Measurements from ENCODE around the gene HDAC4. TPM values are rescaled to one million over a fixed set of nuclear protein-coding genes. Genes with fewer than 3 reads are reported as not detected.

Gene HDAC4
- total and polyA plus RNA-seq, 12 donors: 3.7 to 40.0 (median 25.5) TPM

- H3K36me3 ChIP-seq: peaks cover 0 to 99% (median 42%) of the 10 kb centered on the region in 9 donors
- WGBS, 2 donors: 97 to 98% methylated on average over 29 of the region's 29 CpGs
Measured at GRCh38 chr2:239139566-239139965, 261.3 kb downstream of the HDAC4 start.

GRCh38 chr2:239139101-239139500 lies 261.7 kb downstream of the HDAC4 start:
- Histone ChIP-seq H3K4me1 (peaks cover 0 to 12% (median 4%) of the 10 kb centered on the region in 9 donors), H3K4me3 (no peak overlapping the region), H3K36me3 (peaks cover 0 to 99% (median 42%) of the 10 kb centered on the region in 9 donors), H3K9me3 (peaks cover 0 to 6% (median 0%) of the 10 kb centered on the region in 11 donors), H3K27me3 (no peaks in the 10 kb centered on the region), H3K27ac (no peak overlapping the region)
- WGBS, 2 donors: 96 to 97% methylated on average over 16 of the region's 16 CpGs
- no peak for ATAC-seq
- DNase-seq: no peak
- intact Hi-C loops (cut with DNase I): no loop called here
- no peak for TF ChIP-seq CTCF (IDR thresholded peaks at IDR 0.05)

More at GRCh38 chr2:239139566-239139965, 261.3 kb downstream of the HDAC4 start:
- DNase-seq (no peak), ATAC-seq (no peak)
- no peak overlapping the region for H3K4me3 ChIP-seq
- TF ChIP-seq CTCF (IDR thresholded peaks at IDR 0.05): no peak
- intact Hi-C loops (cut with DNase I): no loop called here
- H3K27me3 ChIP-seq: no peaks in the 10 kb centered on the region
- H3K4me1 ChIP-seq: peaks cover 0 to 13% (median 4%) of the 10 kb centered on the region in 9 donors
- no peak overlapping the region for H3K27ac ChIP-seq
- peaks cover 0 to 6% (median 0%) of the 10 kb centered on the region in 11 donors for H3K9me3 ChIP-seq

- Histone ChIP-seq H3K36me3 (peaks cover 0 to 99% (median 43%) of the 10 kb centered on the region in 9 donors), H3K27ac (no peak overlapping the region), H3K27me3 (no peaks in the 10 kb centered on the region), H3K9me3 (peaks cover 0 to 6% (median 0%) of the 10 kb centered on the region in 11 donors), H3K4me1 (peaks cover 0 to 10% (median 4%) of the 10 kb centered on the region in 9 donors), H3K4me3 (no peak overlapping the region)
- ATAC-seq (no peak), DNase-seq (no peak)
- intact Hi-C loops (cut with DNase I): no loop called here
- no peak for TF ChIP-seq CTCF (IDR thresholded peaks at IDR 0.05)
- 93 to 94% methylated on average over 15 of the region's 15 CpGs for WGBS, 2 donors
Measured at GRCh38 chr2:239138610-239139009, 262.2 kb downstream of the HDAC4 start.

GRCh38 chr2:239137898-239138283 lies 262.9 kb downstream of the HDAC4 start:
- 80 to 85% methylated on average over 3 of the region's 3 CpGs for WGBS, 2 donors
- Histone ChIP-seq H3K4me3 (no peak overlapping the region), H3K9me3 (peaks cover 0 to 6% (median 0%) of the 10 kb centered on the region in 11 donors), H3K27me3 (no peaks in the 10 kb centered on the region), H3K4me1 (peaks cover 0 to 10% (median 4%) of the 10 kb centered on the region in 9 donors), H3K27ac (no peak overlapping the region), H3K36me3 (peaks cover 0 to 99% (median 43%) of the 10 kb centered on the region in 9 donors)
- intact Hi-C loops (cut with DNase I): no loop called here
- no peak for TF ChIP-seq CTCF (IDR thresholded peaks at IDR 0.05)
- DNase-seq (no peak), ATAC-seq (no peak)
